Neutrophil (primary cell): ENCODE measurements around the gene ARHGAP45.
"Not testable (repeated sequence)": the region's sequence is repeated elsewhere in the genome, so short reads cannot be mapped to it uniquely, and the experiment has no call there.

Source experiments
- H3K27ac ChIP-seq: fragments of 200-600 bp; sonication (generic); 2 replicates; pipeline ENCODE4 v1.5.1; 2016; ENCODE audit warnings: mild to moderate bottlenecking, moderate library complexity
- H3K27me3 ChIP-seq: fragments of 200-600 bp; sonication (generic); 2 replicates; pipeline ENCODE4 v1.6.0; 2016; ENCODE audit warnings: mild to moderate bottlenecking
- H3K36me3 ChIP-seq: fragments of 200-600 bp; sonication (generic); 2 replicates; pipeline ENCODE4 v1.5.1; 2017
- H3K4me1 ChIP-seq, 2 experiments: fragments of 200-600 bp in 1 of 2; sonication (generic) in 1 of 2; 1 replicate in 1 of 2; 2 replicates in 1 of 2; pipeline versions ENCODE4 v1.5.1 to v1.6.1; 2013 to 2016; ENCODE audit warnings: low read depth in 1 of 2, low read length in 1 of 2, mild to moderate bottlenecking in 1 of 2, moderate library complexity in 1 of 2; ENCODE audit not compliant: control insufficient read depth in 1 of 2, insufficient read depth in 1 of 2
- H3K4me3 ChIP-seq, 2 experiments: fragments of 200-600 bp in 1 of 2; sonication (generic) in 1 of 2; 1 replicate in 1 of 2; 2 replicates in 1 of 2; pipeline ENCODE4 v1.5.1; 2013 to 2016; ENCODE audit warnings: low read depth in 1 of 2, low read length in 1 of 2, mild to moderate bottlenecking in 1 of 2, moderate library complexity in 1 of 2
- H3K9me3 ChIP-seq: fragments of 200-600 bp; sonication (generic); 2 replicates; pipeline ENCODE4 v1.5.1; 2016
- CTCF ChIP-seq: fragments of 200-600 bp; sonication (generic); IDR thresholded peaks from 2 replicates; pipeline ENCODE4 v1.5.1; 2016; ENCODE audit warnings: antibody characterized with exemption

The ARHGAP45 gene

DNA sequence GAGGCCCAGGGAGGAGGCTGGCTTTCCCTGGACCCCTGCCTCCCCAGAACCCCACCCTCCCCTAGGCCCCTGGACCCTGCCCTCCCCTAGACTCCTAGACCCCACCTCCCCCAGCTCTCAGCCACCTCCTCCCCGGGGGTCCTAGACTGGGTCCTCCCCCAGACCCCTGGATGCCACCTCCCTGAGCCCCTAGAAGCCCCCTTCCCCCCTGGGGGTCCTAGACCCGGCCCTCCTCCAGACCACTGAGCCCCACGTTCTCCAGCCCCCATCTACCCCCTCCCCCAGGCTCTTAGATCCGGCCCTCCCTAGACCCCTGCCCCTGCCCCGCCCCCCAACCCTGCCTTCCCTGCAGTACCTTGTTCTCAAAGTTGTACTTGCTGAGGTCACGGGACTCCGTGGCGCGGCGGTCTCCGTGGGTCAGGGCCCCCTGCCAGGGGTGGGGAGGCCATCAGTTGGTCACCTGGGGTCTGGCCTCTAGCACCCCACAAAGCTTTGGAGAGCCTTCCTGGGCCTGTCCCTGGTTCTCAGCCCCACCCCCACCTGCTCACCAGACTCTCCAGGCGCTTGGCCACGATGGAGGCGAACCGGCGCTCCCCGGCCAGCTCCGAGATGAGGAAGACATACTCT, 44.8 kb downstream of the ARHGAP45 start:
- H3K4me3 ChIP-seq = no peak overlapping the region
- peaks cover 13 to 17% of the 10 kb centered on the region in 2 experiments for H3K4me1 ChIP-seq
- no peaks in the 10 kb centered on the region for H3K27me3 ChIP-seq
- TF ChIP-seq CTCF = no peak
- no peaks in the 10 kb centered on the region for H3K9me3 ChIP-seq
- no peak overlapping the region for H3K27ac ChIP-seq
- peaks cover 100% of the 10 kb centered on the region for H3K36me3 ChIP-seq

DNA sequence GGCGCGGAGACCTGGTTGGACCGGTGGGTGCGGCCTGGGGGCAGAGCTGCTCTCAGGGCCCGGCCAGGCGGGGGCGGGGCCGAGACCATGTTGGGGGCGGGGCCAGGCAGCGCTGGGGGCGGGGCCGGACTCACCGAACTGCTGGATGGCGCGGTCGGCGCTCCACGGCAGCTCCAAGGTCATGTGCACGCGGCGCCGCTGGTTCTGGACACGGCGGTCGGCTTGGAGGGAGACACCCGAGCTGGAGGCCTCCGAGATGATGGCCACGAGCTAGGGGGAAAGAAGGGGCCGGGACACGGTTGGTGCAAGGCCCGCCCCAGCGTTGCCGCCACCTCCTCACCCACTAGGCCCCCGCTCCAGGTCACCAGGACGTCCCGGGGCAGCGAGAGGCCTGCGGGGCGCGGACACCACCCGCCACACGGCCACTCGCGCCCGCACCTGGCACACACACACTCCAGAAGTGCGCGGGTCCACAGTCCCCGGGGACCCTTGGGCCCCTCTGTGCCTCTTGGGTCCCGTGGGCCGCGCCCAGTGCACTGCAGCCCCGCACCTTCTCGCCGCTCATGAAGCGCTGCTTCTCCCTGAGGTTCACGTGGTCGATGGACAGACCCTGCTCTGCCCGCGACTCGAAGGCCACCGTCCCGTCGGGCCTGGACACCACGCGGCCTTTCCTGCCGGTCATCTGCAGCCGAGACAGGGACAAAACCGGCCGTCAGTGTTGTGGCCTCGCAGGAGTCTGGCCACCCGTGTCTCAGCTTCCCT, 45.5 kb downstream of the ARHGAP45 start:
- Histone ChIP-seq H3K36me3 (peaks cover 100% of the 10 kb centered on the region), H3K4me1 (peaks cover 8 to 10% of the 10 kb centered on the region in 2 experiments), H3K27ac (no peak overlapping the region), H3K9me3 (no peaks in the 10 kb centered on the region), H3K4me3 (no peak overlapping the region), H3K27me3 (no peaks in the 10 kb centered on the region)
- TF ChIP-seq CTCF = no peak

DNA sequence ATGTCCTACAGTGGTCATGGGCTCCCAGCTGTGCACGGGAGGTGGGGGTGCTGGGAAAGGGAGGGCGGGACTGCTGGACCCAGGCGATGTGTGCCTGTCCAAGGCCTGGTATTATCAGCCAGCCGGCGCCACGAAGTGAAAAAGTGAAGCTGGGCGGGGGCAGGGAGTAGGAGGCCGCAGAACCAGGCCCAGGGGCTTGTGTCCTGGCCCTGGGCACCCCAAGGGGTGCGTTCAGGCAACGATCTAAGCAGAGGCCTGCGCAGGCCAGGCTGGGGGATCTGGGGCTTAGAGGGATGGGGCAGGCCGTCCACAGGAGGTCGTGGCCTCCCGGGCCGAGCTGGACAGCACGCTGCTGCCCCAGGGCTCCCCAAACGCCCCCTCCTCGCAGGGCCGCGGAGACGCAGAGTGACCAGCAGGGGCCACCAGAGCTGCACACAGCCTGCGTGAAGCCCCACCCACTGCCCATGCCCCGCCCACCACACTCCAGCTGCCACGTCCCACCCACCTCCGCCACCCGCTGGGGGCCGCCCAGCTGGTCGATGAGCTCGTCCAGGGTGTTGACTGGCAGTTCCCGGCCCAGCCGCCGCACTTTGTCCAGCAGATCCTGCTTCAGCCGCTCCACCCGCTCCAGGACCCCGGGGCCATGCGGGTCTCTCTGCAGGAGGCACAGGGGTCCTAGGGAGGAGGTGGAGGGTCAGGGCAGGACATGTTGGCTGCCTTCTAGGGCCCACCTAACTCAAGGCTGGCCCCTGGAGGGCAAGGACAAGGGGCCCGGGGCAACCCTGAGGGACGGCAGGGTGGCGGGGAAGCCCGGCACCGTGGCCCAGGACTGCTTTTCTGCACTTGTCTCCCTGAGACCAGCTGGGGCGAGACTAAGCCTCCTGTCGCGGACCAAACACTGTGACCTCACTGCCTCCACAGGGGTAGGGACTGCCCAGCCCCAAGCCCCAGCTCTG, 46.3 kb downstream of the ARHGAP45 start:
- Histone ChIP-seq H3K9me3 (no peaks in the 10 kb centered on the region), H3K27me3 (no peaks in the 10 kb centered on the region), H3K4me3 (no peak overlapping the region), H3K27ac (peak overlapping the region; percentile 48), H3K36me3 (peaks cover 100% of the 10 kb centered on the region), H3K4me1 (peaks cover 8 to 10% of the 10 kb centered on the region in 2 experiments)
- TF ChIP-seq CTCF = peak; percentile 75

- H3K4me3 ChIP-seq = no peak overlapping the region
- peaks cover 8 to 10% of the 10 kb centered on the region in 2 experiments for H3K4me1 ChIP-seq
- peak overlapping the region; percentile 48 for H3K27ac ChIP-seq
- no peak for TF ChIP-seq CTCF
- H3K36me3 ChIP-seq = peaks cover 100% of the 10 kb centered on the region
- H3K27me3 ChIP-seq = no peaks in the 10 kb centered on the region
- H3K9me3 ChIP-seq = no peaks in the 10 kb centered on the region
Observed at GRCh38 chr19:1113986-1114483, 47.1 kb downstream of the ARHGAP45 start.

GRCh38 chr19:1114728-1115127, 47.8 kb downstream of the ARHGAP45 start:
- H3K4me1 ChIP-seq, H3K4me3 ChIP-seq, H3K27ac ChIP-seq, H3K27me3 ChIP-seq, H3K9me3 ChIP-seq: not testable (repeated sequence)
- H3K36me3 ChIP-seq = peaks cover 100% of the 10 kb centered on the region
